HUDEP-2 (cell line): ENCODE results near the gene OR6K6.

Experiments
- DNase-seq, 76 experiments: peaks; one replicate each; lab custom pipeline; 2025; ENCODE audit not compliant: unreplicated experiment in 76 of 76; lab: John Stamatoyannopoulos, UW

The OR6K6 gene

DNA sequence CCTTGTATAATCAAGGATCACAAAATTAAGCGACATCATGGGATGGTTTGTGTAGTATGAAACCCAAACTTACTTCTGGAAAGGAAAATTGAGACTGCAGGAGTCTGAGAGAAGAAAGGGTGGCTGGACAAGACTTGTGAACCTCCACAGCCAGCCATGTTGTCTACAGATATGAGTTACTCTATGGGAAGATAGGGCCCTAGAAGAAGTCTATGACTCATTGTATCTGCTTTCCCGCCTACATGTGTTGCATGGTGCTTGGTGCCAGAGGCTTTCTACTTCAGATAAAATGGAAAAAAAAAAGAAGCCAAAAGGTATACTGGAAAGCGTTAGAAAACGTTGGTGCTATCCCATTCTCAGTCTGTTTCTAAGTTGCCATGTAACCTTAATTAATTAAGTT, 45.2 kb downstream of the OR6K6 start:
- peak in 42 of 76 experiments; percentile 7 to 68 (median 34) for DNase-seq

DNA sequence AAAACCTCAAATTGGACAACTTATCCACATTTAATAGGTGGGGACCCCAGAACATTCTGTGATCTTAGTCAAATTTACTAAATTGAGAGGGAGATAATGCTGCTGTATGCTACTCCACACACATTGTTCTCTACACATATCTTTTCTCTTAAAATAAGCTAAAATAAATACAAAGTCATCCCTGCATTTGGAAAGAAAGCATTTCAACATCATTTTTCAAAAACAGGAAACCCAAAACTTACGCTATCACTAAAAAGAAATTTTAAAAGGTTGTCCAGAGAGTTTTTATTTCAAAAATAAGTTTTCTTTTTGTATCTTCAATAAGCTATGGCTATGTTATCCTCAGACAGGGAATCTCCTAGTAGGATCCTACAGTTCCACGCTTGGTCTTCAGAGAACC, 46.0 kb downstream of the OR6K6 start:
- DNase-seq: no peak

DNA sequence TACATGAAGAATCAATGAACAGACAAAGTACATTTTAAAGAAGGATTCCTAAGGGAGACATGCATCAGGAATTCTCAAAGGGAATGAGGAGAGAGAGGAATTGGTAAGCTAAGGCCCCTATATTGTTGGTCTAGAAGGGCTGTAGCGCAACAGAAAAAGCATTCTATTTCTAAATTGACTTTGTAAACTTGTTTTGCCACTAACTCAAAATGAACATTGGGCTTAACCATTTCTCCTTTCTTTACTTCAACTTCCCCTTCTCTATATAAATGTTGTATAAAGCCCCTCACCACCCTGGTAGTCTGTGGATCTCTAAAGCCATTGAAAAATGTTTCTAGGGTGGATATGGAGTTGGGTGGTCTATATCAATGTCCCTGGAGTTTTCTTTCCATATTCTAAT, 46.9 kb downstream of the OR6K6 start:
- DNase-seq: no peak

DNA sequence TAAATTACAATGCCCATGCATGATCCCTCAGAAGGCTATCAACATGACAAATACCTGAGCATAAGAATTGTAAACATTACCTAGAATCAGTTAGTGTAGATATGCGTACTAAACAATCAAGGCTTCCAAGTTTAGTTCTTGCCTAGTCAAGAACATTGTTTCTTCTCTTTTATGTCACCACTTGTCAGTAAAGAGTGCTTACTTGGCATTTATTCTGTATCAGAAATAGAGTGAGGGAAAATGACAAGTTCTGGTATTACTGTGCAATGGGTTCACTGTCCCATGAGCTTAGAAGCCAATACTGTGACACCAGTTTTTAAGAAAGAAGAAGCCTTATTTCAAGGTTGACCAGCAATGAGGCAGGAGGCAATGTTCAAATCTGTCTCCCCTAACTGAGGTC, 49.2 kb downstream of the OR6K6 start:
- DNase-seq: no peak
